SU-DHL-6 (cell line): ENCODE data around the gene RMND1.

ENCODE experiments used
- EZH2phosphoT487 ChIP-seq: fragments of 200-600 bp; sonication (generic), shearing (Covaris generic); conservative IDR thresholded peaks from 2 replicates; pipeline ENCODE4 v1.6.1; 2018; ENCODE audit warnings: mild to moderate bottlenecking, antibody characterized with exemption, low read length, moderate library complexity, mixed read lengths
- TF ChIP-seq, protein P1 (sequence below): fragments of 200-600 bp; sonication (generic); IDR thresholded peaks from one replicate; pipeline ENCODE4 v1.5.1; 2017; ENCODE audit warnings: antibody characterized with exemption, mild to moderate bottlenecking, low read length, moderate library complexity; ENCODE audit not compliant: insufficient read depth, poor library complexity, severe bottlenecking

DNA sequence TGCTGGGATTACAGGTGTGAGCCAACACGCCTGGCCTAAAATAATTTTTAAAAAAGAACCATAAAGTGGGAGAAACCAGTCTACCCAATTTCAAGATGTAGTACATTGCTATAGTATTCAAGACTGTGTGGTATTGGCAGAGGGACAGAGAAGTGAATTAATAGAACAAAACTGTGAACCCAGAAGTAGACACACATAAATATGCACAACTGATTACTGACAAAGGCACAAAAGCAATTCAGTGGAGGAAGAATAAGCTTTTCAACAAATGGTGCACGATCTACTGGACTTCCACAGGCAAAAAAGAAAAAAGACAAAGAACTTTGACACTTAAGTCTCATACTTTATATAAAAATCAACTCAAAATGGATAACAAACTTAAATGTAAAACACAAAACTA, 76.1 kb downstream of the RMND1 start:
- TF ChIP-seq, protein P1, sequence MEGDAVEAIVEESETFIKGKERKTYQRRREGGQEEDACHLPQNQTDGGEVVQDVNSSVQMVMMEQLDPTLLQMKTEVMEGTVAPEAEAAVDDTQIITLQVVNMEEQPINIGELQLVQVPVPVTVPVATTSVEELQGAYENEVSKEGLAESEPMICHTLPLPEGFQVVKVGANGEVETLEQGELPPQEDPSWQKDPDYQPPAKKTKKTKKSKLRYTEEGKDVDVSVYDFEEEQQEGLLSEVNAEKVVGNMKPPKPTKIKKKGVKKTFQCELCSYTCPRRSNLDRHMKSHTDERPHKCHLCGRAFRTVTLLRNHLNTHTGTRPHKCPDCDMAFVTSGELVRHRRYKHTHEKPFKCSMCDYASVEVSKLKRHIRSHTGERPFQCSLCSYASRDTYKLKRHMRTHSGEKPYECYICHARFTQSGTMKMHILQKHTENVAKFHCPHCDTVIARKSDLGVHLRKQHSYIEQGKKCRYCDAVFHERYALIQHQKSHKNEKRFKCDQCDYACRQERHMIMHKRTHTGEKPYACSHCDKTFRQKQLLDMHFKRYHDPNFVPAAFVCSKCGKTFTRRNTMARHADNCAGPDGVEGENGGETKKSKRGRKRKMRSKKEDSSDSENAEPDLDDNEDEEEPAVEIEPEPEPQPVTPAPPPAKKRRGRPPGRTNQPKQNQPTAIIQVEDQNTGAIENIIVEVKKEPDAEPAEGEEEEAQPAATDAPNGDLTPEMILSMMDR: no peak
- TF ChIP-seq EZH2phosphoT487: no peak
